WERI-Rb-1 (cell line): ENCODE measurements around the gene KBTBD3.
"Not testable (repeated sequence)": the region's sequence is repeated elsewhere in the genome, so short reads cannot be mapped to it uniquely, and the experiment has no call there.

Experiments
- DNase-seq: peaks from one replicate; pipeline ENCODE4 v3.0.0-alpha.2; 2020
- H3K27ac ChIP-seq: fragments of 250-450 bp; sonication (Bioruptor Pico); 2 replicates; pipeline ENCODE4 v1.5.1; 2020; ENCODE audit warnings: mild to moderate bottlenecking, moderate library complexity
- H3K27me3 ChIP-seq: fragments of 250-450 bp; sonication (Bioruptor Pico); 2 replicates; pipeline ENCODE4 v1.5.1; 2021; ENCODE audit warnings: mild to moderate bottlenecking, low read depth, moderate library complexity; ENCODE audit not compliant: insufficient read depth, severe bottlenecking
- H3K36me3 ChIP-seq: fragments of 250-450 bp; sonication (Bioruptor Pico); 2 replicates; pipeline ENCODE4 v1.5.1; 2020; ENCODE audit warnings: mild to moderate bottlenecking, moderate library complexity
- H3K4me3 ChIP-seq: 2 replicates; pipeline ENCODE4 v1.5.1; 2011; ENCODE audit warnings: low read depth, mild to moderate bottlenecking, control low read depth, low read length
- H3K9me3 ChIP-seq: fragments of 250-450 bp; sonication (Bioruptor Pico); 2 replicates; pipeline ENCODE4 v1.5.1; 2021; ENCODE audit warnings: mild to moderate bottlenecking, moderate library complexity; ENCODE audit not compliant: severe bottlenecking
- CTCF ChIP-seq: IDR thresholded peaks from 2 replicates; pipeline ENCODE4 v1.5.1; 2011; ENCODE audit warnings: low read depth, mild to moderate bottlenecking, control low read depth, inconsistent platforms, low read length

The KBTBD3 gene

DNA sequence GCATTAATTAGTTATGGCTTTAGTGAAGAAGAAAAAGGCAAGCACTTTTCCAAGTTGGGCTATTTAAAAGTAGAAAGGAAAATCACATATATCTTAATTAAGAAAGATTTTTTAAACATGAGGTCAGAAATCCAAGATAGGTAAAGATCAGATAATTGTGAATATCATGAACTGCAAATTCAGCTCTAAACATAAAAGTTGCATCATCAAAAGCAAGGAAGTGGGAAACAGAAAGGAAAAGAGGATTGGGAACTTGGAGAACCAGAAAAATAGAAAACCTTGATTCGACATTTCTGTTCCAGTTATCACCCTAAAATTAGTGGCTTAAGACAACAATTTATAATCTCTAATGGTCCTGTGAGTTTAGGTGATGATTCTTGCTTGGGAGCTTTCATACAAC, 17.5 kb downstream of the KBTBD3 start:
- H3K27ac ChIP-seq = no peak overlapping the region
- no peaks in the 10 kb centered on the region for H3K36me3 ChIP-seq
- no peak overlapping the region for H3K4me3 ChIP-seq
- no peak for TF ChIP-seq CTCF
- H3K27me3 ChIP-seq = no peaks in the 10 kb centered on the region
- no peak for DNase-seq
- no peaks in the 10 kb centered on the region for H3K9me3 ChIP-seq

GRCh38 chr11:106058377-106058776, 18.8 kb downstream of the KBTBD3 start:
- not testable (repeated sequence) for H3K9me3 ChIP-seq, H3K27ac ChIP-seq, H3K27me3 ChIP-seq, H3K36me3 ChIP-seq, H3K4me3 ChIP-seq, DNase-seq

DNA sequence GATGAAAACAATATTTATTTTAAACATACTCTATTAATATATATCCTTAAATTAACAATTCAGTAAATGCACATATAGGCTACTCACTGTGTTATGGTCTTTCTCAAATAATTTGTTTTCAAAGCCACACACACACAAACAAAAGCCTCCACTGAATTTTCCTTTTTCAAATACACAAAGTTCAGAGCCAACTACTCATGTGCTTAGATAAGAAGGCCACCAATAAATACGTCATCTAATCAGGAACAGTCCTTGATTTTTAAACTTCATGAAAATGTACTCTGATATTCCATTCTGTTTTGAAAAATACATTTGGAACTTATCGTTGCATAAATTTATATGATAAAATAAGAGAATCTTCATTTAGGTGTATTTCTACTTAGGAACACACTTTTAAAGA, 26.0 kb downstream of the KBTBD3 start:
- no peak for DNase-seq
- Histone ChIP-seq H3K9me3 (no peaks in the 10 kb centered on the region), H3K27ac (no peak overlapping the region), H3K27me3 (no peaks in the 10 kb centered on the region), H3K36me3 (no peaks in the 10 kb centered on the region), H3K4me3 (no peak overlapping the region)
- TF ChIP-seq CTCF = no peak

- H3K9me3 ChIP-seq = no peaks in the 10 kb centered on the region
- no peak for TF ChIP-seq CTCF
- H3K27me3 ChIP-seq = no peaks in the 10 kb centered on the region
- no peak overlapping the region for H3K27ac ChIP-seq
- no peak overlapping the region for H3K4me3 ChIP-seq
- no peaks in the 10 kb centered on the region for H3K36me3 ChIP-seq
- DNase-seq = no peak
These were observed 27.2 kb downstream of the KBTBD3 start for GRCh38 chr11:106049727-106050476.

- no peak overlapping the region for H3K27ac ChIP-seq
- H3K4me3 ChIP-seq = no peak overlapping the region
- no peak for DNase-seq
- TF ChIP-seq CTCF = no peak
- H3K9me3 ChIP-seq = no peaks in the 10 kb centered on the region
- H3K27me3 ChIP-seq = no peaks in the 10 kb centered on the region
- no peaks in the 10 kb centered on the region for H3K36me3 ChIP-seq
These were observed 29.5 kb downstream of the KBTBD3 start for GRCh38 chr11:106047631-106048030.

- no peak for DNase-seq
- Histone ChIP-seq H3K9me3 (no peaks in the 10 kb centered on the region), H3K36me3 (no peaks in the 10 kb centered on the region), H3K27me3 (no peaks in the 10 kb centered on the region), H3K4me3 (no peak overlapping the region), H3K27ac (no peak overlapping the region)
- no peak for TF ChIP-seq CTCF
These were observed 33.6 kb downstream of the KBTBD3 start for GRCh38 chr11:106043540-106043939.
